Esophagus squamous epithelium (tissue), 5 donors: ENCODE measurements around the gene NRXN3. TPM values are rescaled to one million over a fixed set of nuclear protein-coding genes. Genes with fewer than 3 reads are reported as not detected.

Experiments used
- DNase-seq: peaks from one replicate; lab custom pipeline; 2025; lab: John Stamatoyannopoulos, UW
- H3K27ac ChIP-seq, 4 donors: fragments of 200-600 bp; sonication (generic); one replicate each; pipeline ENCODE4 v1.5.1; 2016 to 2019; ENCODE audit warnings: mild to moderate bottlenecking in 1 of 4
- H3K27me3 ChIP-seq, 4 donors: fragments of 200-600 bp; sonication (generic); 1 replicate in 3 of 4; 2 replicates in 1 of 4; pipeline versions ENCODE4 v1.5.1 to v1.6.0; 2017 to 2021; ENCODE audit warnings: antibody characterized with exemption in 1 of 4
- H3K36me3 ChIP-seq, 3 donors: fragments of 200-600 bp; sonication (generic); one replicate each; pipeline ENCODE4 v1.5.1; 2016 to 2019
- H3K4me1 ChIP-seq, 3 donors: fragments of 200-600 bp; sonication (generic); one replicate each; pipeline ENCODE4 v1.5.1; 2017 to 2019
- H3K4me3 ChIP-seq, 4 donors: fragments of 200-600 bp; sonication (generic); 1 replicate in 3 of 4; 2 replicates in 1 of 4; pipeline ENCODE4 v1.5.1; 2016 to 2019; ENCODE audit warnings: mild to moderate bottlenecking in 2 of 4, moderate library complexity in 1 of 4
- H3K9me3 ChIP-seq, 3 donors: fragments of 200-600 bp; sonication (generic); one replicate each; pipeline ENCODE4 v1.5.1; 2016 to 2019
- POLR2A ChIP-seq, 4 donors: fragments of 450-650 bp; IDR thresholded peaks; one replicate each; pipeline ENCODE4 v1.6.1; 2017; ENCODE audit warnings: antibody characterized with exemption in 4 of 4, mild to moderate bottlenecking in 4 of 4, moderate library complexity in 3 of 4
- WGBS, 2 donors: methylation state at CpG; one replicate each; pipeline ENCODE4 v1.1.5; 2018; 5-methylcytosine and 5-hydroxymethylcytosine counted together
- intact Hi-C: fragments of 100-400 bp; cut with DNase I; formaldehyde crosslinking; loops from one replicate; pipeline ENCODE4 v1.15.0; 2022
- total RNA-seq, 4 donors: library from RNA; depleted of rRNA; stranded (reverse); fragments of >200 nt; gene quantifications; one replicate each; pipeline ENCODE4 v1.1.0, GENCODE V29; 2016
- TF ChIP-seq, protein P1 (sequence below), 6 experiments: fragments of 450-650 bp in 4 of 6; fragments of 200-600 bp in 2 of 6; sonication (generic) in 2 of 6; IDR thresholded peaks; one replicate each; pipeline ENCODE4 v1.5.1; 2016 to 2019; ENCODE audit warnings: antibody characterized with exemption in 6 of 6, mild to moderate bottlenecking in 4 of 6, moderate library complexity in 4 of 6
- donor health status: DM: yes; HTN: yes; CAD: no.

Gene NRXN3
- total RNA-seq, 4 donors from 2014 or later = 0.30 to 15.8 (median 1.5) TPM

DNA sequence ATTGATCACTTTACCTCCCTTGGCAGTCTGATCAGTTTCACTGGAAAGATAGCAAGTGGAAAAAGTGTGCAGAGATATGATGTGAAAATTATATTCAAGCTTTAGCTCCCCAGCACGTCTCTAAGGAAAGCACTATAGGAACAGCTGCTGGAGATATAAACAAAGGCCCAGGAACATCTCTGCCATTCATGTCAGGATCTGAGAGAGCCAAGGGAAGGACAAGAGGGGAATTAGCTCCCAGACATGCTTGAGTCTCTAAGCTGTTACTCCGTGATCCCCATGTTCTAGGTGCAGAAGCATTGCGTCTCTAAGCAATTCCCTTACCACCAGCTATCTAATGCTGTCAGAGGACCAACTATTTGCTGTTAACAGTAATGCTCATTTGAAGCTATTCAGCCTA lies 1341.0 kb downstream of the NRXN3 start:
- no peaks in the 10 kb centered on the region for H3K27me3 ChIP-seq
- H3K4me3 ChIP-seq = no peak overlapping the region
- intact Hi-C loops = no loop called here
- H3K9me3 ChIP-seq = no peaks in the 10 kb centered on the region
- H3K36me3 ChIP-seq = no peaks in the 10 kb centered on the region
- WGBS, 2 donors = 84 to 89% methylated on average over 3 of the region's 3 CpGs
- no peak for DNase-seq
- H3K4me1 ChIP-seq = peaks cover 0 to 28% (median 0%) of the 10 kb centered on the region in 3 donors
- no peak overlapping the region for H3K27ac ChIP-seq
- TF ChIP-seq POLR2A (IDR thresholded peaks at IDR 0.05) = no peak
- TF ChIP-seq, protein P1, sequence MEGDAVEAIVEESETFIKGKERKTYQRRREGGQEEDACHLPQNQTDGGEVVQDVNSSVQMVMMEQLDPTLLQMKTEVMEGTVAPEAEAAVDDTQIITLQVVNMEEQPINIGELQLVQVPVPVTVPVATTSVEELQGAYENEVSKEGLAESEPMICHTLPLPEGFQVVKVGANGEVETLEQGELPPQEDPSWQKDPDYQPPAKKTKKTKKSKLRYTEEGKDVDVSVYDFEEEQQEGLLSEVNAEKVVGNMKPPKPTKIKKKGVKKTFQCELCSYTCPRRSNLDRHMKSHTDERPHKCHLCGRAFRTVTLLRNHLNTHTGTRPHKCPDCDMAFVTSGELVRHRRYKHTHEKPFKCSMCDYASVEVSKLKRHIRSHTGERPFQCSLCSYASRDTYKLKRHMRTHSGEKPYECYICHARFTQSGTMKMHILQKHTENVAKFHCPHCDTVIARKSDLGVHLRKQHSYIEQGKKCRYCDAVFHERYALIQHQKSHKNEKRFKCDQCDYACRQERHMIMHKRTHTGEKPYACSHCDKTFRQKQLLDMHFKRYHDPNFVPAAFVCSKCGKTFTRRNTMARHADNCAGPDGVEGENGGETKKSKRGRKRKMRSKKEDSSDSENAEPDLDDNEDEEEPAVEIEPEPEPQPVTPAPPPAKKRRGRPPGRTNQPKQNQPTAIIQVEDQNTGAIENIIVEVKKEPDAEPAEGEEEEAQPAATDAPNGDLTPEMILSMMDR (IDR thresholded peaks at IDR 0.05) = no peak

GRCh38 chr14:79513446-79513845 lies 1343.3 kb downstream of the NRXN3 start:
- no peak overlapping the region for H3K4me3 ChIP-seq
- H3K27me3 ChIP-seq = no peaks in the 10 kb centered on the region
- no peak overlapping the region for H3K27ac ChIP-seq
- TF ChIP-seq POLR2A (IDR thresholded peaks at IDR 0.05) = no peak
- TF ChIP-seq, protein P1 (IDR thresholded peaks at IDR 0.05) = no peak
- WGBS, 2 donors = 50 to 54% methylated on average over 1 of the region's 1 CpG
- DNase-seq = no peak
- H3K36me3 ChIP-seq = no peaks in the 10 kb centered on the region
- no peaks in the 10 kb centered on the region for H3K9me3 ChIP-seq
- intact Hi-C loops = no loop called here
- H3K4me1 ChIP-seq = peaks cover 0 to 28% (median 0%) of the 10 kb centered on the region in 3 donors

- WGBS, 2 donors = 27 to 86% methylated on average over 2 of the region's 2 CpGs
- Histone ChIP-seq H3K4me3 (no peak overlapping the region), H3K9me3 (no peaks in the 10 kb centered on the region), H3K4me1 (peaks cover 0 to 28% (median 0%) of the 10 kb centered on the region in 3 donors), H3K36me3 (no peaks in the 10 kb centered on the region), H3K27ac (no peak overlapping the region), H3K27me3 (no peaks in the 10 kb centered on the region)
- DNase-seq = no peak
- intact Hi-C loops = no loop called here
- no peak for TF ChIP-seq POLR2A (IDR thresholded peaks at IDR 0.05)
- TF ChIP-seq, protein P1 (IDR thresholded peaks at IDR 0.05) = no peak
Observed at GRCh38 chr14:79514700-79515099, 1344.5 kb downstream of the NRXN3 start.

DNA sequence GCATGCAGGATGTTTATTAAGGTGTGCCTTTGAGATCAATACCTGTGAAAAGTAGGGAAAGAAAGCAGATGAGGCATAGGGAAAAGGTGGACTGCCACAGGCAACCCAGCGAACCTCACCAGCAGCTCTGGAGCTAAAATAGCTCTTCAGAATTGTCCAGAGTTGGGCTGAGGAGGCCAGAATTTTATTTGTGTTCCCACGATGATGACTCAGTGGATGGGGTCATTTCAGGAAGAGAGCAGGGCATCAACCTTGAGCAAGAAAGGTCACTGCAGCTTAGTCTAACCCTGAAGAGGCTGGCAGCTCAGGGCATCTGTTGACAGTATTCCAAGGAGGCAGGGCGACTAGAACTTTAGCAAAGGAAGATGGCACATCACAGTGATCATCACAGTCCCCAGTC lies 1345.0 kb downstream of the NRXN3 start:
- no peaks in the 10 kb centered on the region for H3K27me3 ChIP-seq

GRCh38 chr14:79516009-79516408 lies 1345.8 kb downstream of the NRXN3 start:
- no peak overlapping the region for H3K27ac ChIP-seq
- WGBS, 2 donors = 83 to 88% methylated on average over 1 to 2 of the region's 2 CpGs
- no peaks in the 10 kb centered on the region for H3K9me3 ChIP-seq
- no peaks in the 10 kb centered on the region for H3K27me3 ChIP-seq
- TF ChIP-seq, protein P1 (IDR thresholded peaks at IDR 0.05) = no peak
- DNase-seq = no peak
- no peaks in the 10 kb centered on the region for H3K36me3 ChIP-seq
- H3K4me1 ChIP-seq = peaks cover 0 to 18% (median 0%) of the 10 kb centered on the region in 3 donors
- intact Hi-C loops = no loop called here
- H3K4me3 ChIP-seq = no peak overlapping the region

More for the DNA sequence above, 1345.0 kb downstream of the NRXN3 start:
- 56 to 60% methylated on average over 3 of the region's 3 CpGs for WGBS, 2 donors
- no peak for DNase-seq
- Histone ChIP-seq H3K36me3 (no peaks in the 10 kb centered on the region), H3K27ac (no peak overlapping the region), H3K4me3 (no peak overlapping the region), H3K9me3 (no peaks in the 10 kb centered on the region), H3K4me1 (peaks cover 0 to 26% (median 0%) of the 10 kb centered on the region in 3 donors)
- intact Hi-C loops = no loop called here
- no peak for TF ChIP-seq POLR2A (IDR thresholded peaks at IDR 0.05)
- TF ChIP-seq, protein P1 (IDR thresholded peaks at IDR 0.05) = no peak
